Measurements from ENCODE around the gene PRKCSH. TPM values are rescaled to one million over a fixed set of nuclear protein-coding genes. Genes with fewer than 3 reads are reported as not detected.

Gene PRKCSH
- polyA plus RNA-seq, 1 of the 3 experiments (the other 2 are of a cell fraction) = 502 TPM

DNA sequence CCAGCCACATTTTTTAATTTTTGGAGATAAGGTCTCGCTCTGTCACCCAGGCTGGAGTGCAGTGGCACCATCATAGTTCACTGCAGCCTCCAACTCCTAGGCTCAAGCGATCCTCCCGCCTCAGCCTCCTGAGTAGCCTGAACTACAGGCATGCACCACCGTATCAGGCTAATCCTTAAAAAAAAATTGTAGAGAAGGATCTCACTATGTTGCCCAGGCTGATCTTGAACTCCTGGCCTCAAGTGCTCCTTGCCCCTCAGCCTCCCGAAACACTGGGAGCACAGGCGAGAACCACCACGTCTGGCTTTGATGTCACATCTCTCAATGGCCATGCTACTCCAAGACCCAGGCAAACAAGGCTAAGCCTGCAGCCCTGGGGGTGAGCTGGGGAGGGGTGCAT, 21.2 kb downstream of the PRKCSH start:
- no peak overlapping the region for H3K4me3 ChIP-seq (ENCODE audit: low read depth in 2 of 2, low read length in 1 of 2)
- no peak overlapping the region for H2AFZ ChIP-seq (ENCODE audit: low read depth)
- no peak overlapping the region for H3K9ac ChIP-seq
- no peaks in the 10 kb centered on the region for H3K27me3 ChIP-seq (ENCODE audit: insufficient read depth)
- no peaks in the 10 kb centered on the region for H3F3A ChIP-seq (replicated peaks; ENCODE audit: insufficient read depth)
- H3K9me2 ChIP-seq = no peaks in the 10 kb centered on the region
- no peak for TF ChIP-seq EP300 (IDR thresholded peaks at IDR 0.05; ENCODE audit: borderline replicate concordance in 1 of 2, low read depth in 1 of 2, low read length in 1 of 2)
- H3K9me3 ChIP-seq = no peaks in the 10 kb centered on the region
- CTCF ChIA-PET = interaction anchor here (0.9 to 3.6 kb wide), 6 partner anchors 9 to 76 kb away, joined by 3 to 22 read pairs (median 5); partner anchors contain the start of genes ODAD3 and PRKCSH
- no peak overlapping the region for H3K27ac ChIP-seq (ENCODE audit: low read depth in 2 of 2, low read length in 1 of 2)
- no peaks in the 10 kb centered on the region for H3K36me3 ChIP-seq (replicated peaks in 1 of 2; ENCODE audit: control insufficient read depth in 1 of 2, insufficient read depth in 2 of 2, low read length in 1 of 2)
- DNase-seq = no peak
- 95% methylated on average over 7 of the region's 7 CpGs for WGBS (ENCODE audit: low lambda C conversion rate)
- no peaks in the 10 kb centered on the region for H3K4me1 ChIP-seq (ENCODE audit: control insufficient read depth in 1 of 2, insufficient read depth in 2 of 2, low read depth in 1 of 2, low read length in 1 of 2)
- POLR2A ChIA-PET = interaction anchor here (1.2 kb wide), 1 partner anchor 17 kb away, joined by 3 read pairs; no protein-coding TSS in a partner anchor
- H3K4me2 ChIP-seq = no peak overlapping the region
- no peaks in the 10 kb centered on the region for H4K20me1 ChIP-seq (ENCODE audit: insufficient read depth)
- H3K79me2 ChIP-seq (ENCODE audit: insufficient read depth) = no peaks in the 10 kb centered on the region

GRCh38 chr19:11457115-11457514, 21.7 kb downstream of the PRKCSH start:
- Histone ChIP-seq H3K36me3 (replicated peaks in 1 of 2; ENCODE audit: control insufficient read depth in 1 of 2, insufficient read depth in 2 of 2, low read length in 1 of 2) (no peaks in the 10 kb centered on the region), H3K27ac (ENCODE audit: low read depth in 2 of 2, low read length in 1 of 2) (no peak overlapping the region), H3K4me3 (ENCODE audit: low read depth in 2 of 2, low read length in 1 of 2) (no peak overlapping the region), H3F3A (replicated peaks; ENCODE audit: insufficient read depth) (no peaks in the 10 kb centered on the region), H3K79me2 (ENCODE audit: insufficient read depth) (no peaks in the 10 kb centered on the region), H4K20me1 (ENCODE audit: insufficient read depth) (no peaks in the 10 kb centered on the region), H3K9ac (no peak overlapping the region), H2AFZ (ENCODE audit: low read depth) (no peak overlapping the region), H3K9me2 (no peaks in the 10 kb centered on the region), H3K4me2 (no peak overlapping the region), H3K9me3 (no peaks in the 10 kb centered on the region), H3K4me1 (ENCODE audit: control insufficient read depth in 1 of 2, insufficient read depth in 2 of 2, low read depth in 1 of 2, low read length in 1 of 2) (no peaks in the 10 kb centered on the region), H3K27me3 (ENCODE audit: insufficient read depth) (no peaks in the 10 kb centered on the region)
- TF ChIP-seq FOXJ3 (CRISPR knock-in tag; IDR thresholded peaks at IDR 0.05) (no peak), IRF3 (IDR thresholded peaks at IDR 0.05; ENCODE audit: low read depth, low read length) (no peak), FOXM1 (IDR thresholded peaks at IDR 0.05; ENCODE audit: low read depth) (no peak), ZBTB33 (IDR thresholded peaks at IDR 0.05; ENCODE audit: borderline replicate concordance, low read depth) (no peak), TEAD4 (IDR thresholded peaks at IDR 0.05; ENCODE audit: borderline replicate concordance, insufficient read depth) (no peak)
- POLR2A ChIA-PET = interaction anchor here (1.2 kb wide), 1 partner anchor 16 kb away, joined by 3 read pairs; no protein-coding TSS in a partner anchor
- 74% methylated on average over 9 of the region's 18 CpGs for WGBS (ENCODE audit: low lambda C conversion rate)
- peak; percentile 45 for DNase-seq
- CTCF ChIA-PET = interaction anchor here (1.5 to 3.6 kb wide), 5 partner anchors 9 to 74 kb away, joined by 5 to 22 read pairs (median 6); partner anchors contain the start of genes ODAD3 and PRKCSH

GRCh38 chr19:11457831-11458230, 22.4 kb downstream of the PRKCSH start:
- POLR2A ChIA-PET = interaction anchor here (1.2 kb wide), 1 partner anchor 16 kb away, joined by 3 read pairs; no protein-coding TSS in a partner anchor

More at GRCh38 chr19:11457831-11458230, 22.4 kb downstream of the PRKCSH start:
- Histone ChIP-seq H3K9ac (no peak overlapping the region), H3K27me3 (ENCODE audit: insufficient read depth) (no peaks in the 10 kb centered on the region), H3K9me3 (no peaks in the 10 kb centered on the region), H3F3A (replicated peaks; ENCODE audit: insufficient read depth) (no peaks in the 10 kb centered on the region), H3K79me2 (ENCODE audit: insufficient read depth) (no peaks in the 10 kb centered on the region), H2AFZ (ENCODE audit: low read depth) (no peak overlapping the region), H3K36me3 (replicated peaks in 1 of 2; ENCODE audit: control insufficient read depth in 1 of 2, insufficient read depth in 2 of 2, low read length in 1 of 2) (no peaks in the 10 kb centered on the region), H4K20me1 (ENCODE audit: insufficient read depth) (no peaks in the 10 kb centered on the region), H3K4me3 (ENCODE audit: low read depth in 2 of 2, low read length in 1 of 2) (no peak overlapping the region), H3K4me1 (ENCODE audit: control insufficient read depth in 1 of 2, insufficient read depth in 2 of 2, low read depth in 1 of 2, low read length in 1 of 2) (no peaks in the 10 kb centered on the region), H3K9me2 (no peaks in the 10 kb centered on the region), H3K4me2 (no peak overlapping the region), H3K27ac (ENCODE audit: low read depth in 2 of 2, low read length in 1 of 2) (no peak overlapping the region; a peak in 1 of 4 replicates)
- CTCF ChIA-PET = interaction anchor here (1.2 to 3.6 kb wide), 5 partner anchors 10 to 75 kb away, joined by 3 to 22 read pairs (median 6); no protein-coding TSS in a partner anchor
- DNase-seq = no peak
- WGBS (ENCODE audit: low lambda C conversion rate) = 82% methylated on average over 17 of the region's 20 CpGs
- TF ChIP-seq TAF1 (IDR thresholded peaks at IDR 0.05; ENCODE audit: borderline replicate concordance, low read depth, low read length) (no peak), ELF1 (IDR thresholded peaks at IDR 0.05) (no peak)

Measured in SK-N-SH (cell line).